HepG2 (cell line): ENCODE data around the gene MRPL20. TPM values are rescaled to one million over a fixed set of nuclear protein-coding genes. Genes with fewer than 3 reads are reported as not detected.
A peak's percentile ranks its signal among the peaks of the same experiment; 100 is the strongest.

ENCODE experiments used
- ATAC-seq: fragments of 200-7000 bp; cut with Tn5 transposase; 3 replicates; pipeline ENCODE4 v1.9.1; 2020; ENCODE audit warnings: mild to moderate bottlenecking, moderate library complexity
- BruUV-seq: library from RNA; stranded (reverse); fragments of 400-500 nt; replicated peaks from 2 replicates; lab custom pipeline; 2021; lab: Mats Ljungman, UMichigan
- CTCF ChIA-PET: fragments of 300-600 bp; formaldehyde crosslinking; extraction: SDS; loops from one replicate; lab custom pipeline; 2021; ENCODE audit warnings: low total read pairs, inconsistent platforms, low intra/inter-chr PET ratio; lab: Yijun Ruan, JAX
- POLR2A ChIA-PET: fragments of 350-600 bp; sonication (Branson Sonifier 250); formaldehyde crosslinking; loops from one replicate; lab custom pipeline; 2020; ENCODE audit warnings: antibody characterized with exemption, inconsistent platforms; lab: Yijun Ruan, JAX
- DNase-seq: peaks from one replicate; pipeline ENCODE4 v3.0.0-alpha.2; 2015; ENCODE audit warnings: low spot score
- FAIRE-seq: peaks from 3 replicates; lab custom pipeline; 2011; peaks lifted over from hg19 to GRCh38; lab: Jason Lieb, UNC
- H2AFZ ChIP-seq: one replicate; pipeline ENCODE4 v1.6.1; 2011; ENCODE audit warnings: low read length, inconsistent platforms
- H3K27ac ChIP-seq: fragments of 300-600 bp; 3 replicates; pipeline ENCODE4 v1.8.0; 2011; ENCODE audit warnings: mixed run types, mild to moderate bottlenecking, mixed read lengths, low read length, inconsistent platforms; ENCODE audit not compliant: insufficient read depth; ENCODE audit errors: extremely low read length
- H3K27me3 ChIP-seq, 2 experiments: fragments of 200-600 bp in 1 of 2; 2 replicates in 1 of 2; 3 replicates in 1 of 2; pipeline versions ENCODE4 v1.6.0 to v1.8.0; 2011; ENCODE audit warnings: low read length in 2 of 2, mild to moderate bottlenecking in 2 of 2, moderate library complexity in 2 of 2, inconsistent platforms in 1 of 2; ENCODE audit not compliant: insufficient read depth in 2 of 2, control insufficient read depth in 1 of 2
- H3K36me3 ChIP-seq, 2 experiments: fragments of 200-600 bp in 1 of 2; replicated peaks in 1 of 2; 2 replicates in 1 of 2; 3 replicates in 1 of 2; pipeline versions ENCODE4 v1.5.1 to v1.8.0; 2011; ENCODE audit warnings: low read length in 2 of 2, inconsistent platforms in 1 of 2; ENCODE audit not compliant: insufficient read depth in 2 of 2, control insufficient read depth in 1 of 2
- H3K4me1 ChIP-seq: 2 replicates; pipeline ENCODE4 v1.5.1; 2012; ENCODE audit warnings: low read length, inconsistent platforms; ENCODE audit not compliant: insufficient read depth
- H3K4me2 ChIP-seq: 2 replicates; pipeline ENCODE4 v1.6.0; 2011; ENCODE audit warnings: low read depth, low read length, inconsistent platforms
- H3K4me3 ChIP-seq, 3 experiments: fragments of 200-600 bp in 1 of 3; sonication (generic), shearing (Covaris generic) in 1 of 3; replicated peaks in 1 of 3; 2 replicates each; pipeline ENCODE4 v1.5.1; 2011 to 2016; ENCODE audit warnings: low read length in 3 of 3, inconsistent platforms in 2 of 3, low read depth in 2 of 3, mild to moderate bottlenecking in 2 of 3, control low read depth in 1 of 3, mixed read lengths in 1 of 3; ENCODE audit not compliant: insufficient read depth in 1 of 3
- H3K79me2 ChIP-seq: one replicate; pipeline ENCODE4 v1.6.1; 2011; ENCODE audit warnings: low read length, inconsistent platforms; ENCODE audit not compliant: insufficient read depth
- H3K9ac ChIP-seq: 2 replicates; pipeline ENCODE4 v1.6.0; 2011; ENCODE audit warnings: mild to moderate bottlenecking, low read depth, low read length, inconsistent platforms; ENCODE audit not compliant: insufficient read depth
- H3K9me3 ChIP-seq: 2 replicates; pipeline ENCODE4 v1.5.1; 2012; ENCODE audit warnings: mild to moderate bottlenecking, low read length
- H4K20me1 ChIP-seq: 2 replicates; pipeline ENCODE4 v1.6.0; 2011; ENCODE audit warnings: inconsistent platforms, mild to moderate bottlenecking, low read length, moderate library complexity; ENCODE audit not compliant: insufficient read depth
- AGO2 ChIP-seq: fragments of 200-400 bp; formaldehyde crosslinking; optimal IDR thresholded peaks from 2 replicates; pipeline ENCODE3; 2017; ENCODE audit warnings: mild to moderate bottlenecking, low read depth, low read length, moderate library complexity
- DZIP1 ChIP-seq: sonication (generic); formaldehyde crosslinking; IDR thresholded peaks from 2 replicates; pipeline ENCODE4 v1.5.0; 2020; ENCODE audit warnings: mild to moderate bottlenecking, missing genetic modification reagents
- GATAD1 ChIP-seq: IDR thresholded peaks from 2 replicates; pipeline ENCODE4 v1.6.1; 2016; ENCODE audit warnings: missing genetic modification reagents, missing compliant biosample characterization
- NFYC ChIP-seq: IDR thresholded peaks from 2 replicates; pipeline ENCODE4 v1.6.1; 2016; ENCODE audit warnings: missing genetic modification reagents, missing compliant biosample characterization
- RBFOX2 ChIP-seq: fragments of 200-400 bp; formaldehyde crosslinking; IDR thresholded peaks from 2 replicates; pipeline ENCODE4 v1.6.1; 2017; ENCODE audit warnings: low read depth, mild to moderate bottlenecking, low read length
- SRF ChIP-seq: IDR thresholded peaks from 2 replicates; pipeline ENCODE4 v1.6.1; 2011; ENCODE audit warnings: mild to moderate bottlenecking, low read depth, low read length, moderate library complexity
- ZNF280B ChIP-seq: sonication (generic); formaldehyde crosslinking; IDR thresholded peaks from 2 replicates; pipeline ENCODE4 v1.5.0; 2020; ENCODE audit warnings: missing genetic modification reagents, mild to moderate bottlenecking, borderline replicate concordance
- ZNF337 ChIP-seq: sonication (generic); formaldehyde crosslinking; IDR thresholded peaks from 2 replicates; pipeline ENCODE4 v1.5.1; 2020; ENCODE audit warnings: missing genetic modification reagents, low read depth, mild to moderate bottlenecking, borderline replicate concordance
- ZNF431 ChIP-seq: sonication (generic); formaldehyde crosslinking; IDR thresholded peaks from 2 replicates; pipeline ENCODE4 v1.9.0; 2022; ENCODE audit warnings: missing genetic modification reagents, low read depth, mild to moderate bottlenecking, borderline replicate concordance
- WGBS: methylation state at CpG from one replicate; pipeline ENCODE4 v1.1.6; 2017; ENCODE audit warnings: low lambda C conversion rate; 5-methylcytosine and 5-hydroxymethylcytosine counted together
- in situ Hi-C: cut with HindIII; loops from 2 replicates; pipeline ENCODE4 v1.10.0; 2017; ENCODE audit warnings: low pct_unique_long_range_greater_than_20kb; ENCODE audit not compliant: extremely low pct_ligation_motif_present
- intact Hi-C: fragments of 100-400 bp; cut with micrococcal nuclease; formaldehyde crosslinking; loops from one replicate; pipeline ENCODE4 v1.10.0; 2022; ENCODE audit not compliant: unreplicated experiment
- polyA plus RNA-seq, 8 experiments: library from polyadenylated mRNA; depleted of rRNA in 3 of 8; stranded (reverse) in 7 of 8; unstranded in 1 of 8; fragments of >200 nt; fragmentation: Illumina TruSeq in 4 of 8; extraction: Trizol in 4 of 8; gene quantifications; 2 replicates each; pipeline versions ENCODE4 v1.2.1 to v1.2.3, GENCODE V29; 2011 to 2016; ENCODE audit warnings: low read depth in 4 of 8, missing spikeins in 1 of 8, mixed read lengths in 1 of 8; ENCODE audit not compliant: insufficient read depth in 1 of 8
- total RNA-seq, 5 experiments: library from RNA; depleted of rRNA; stranded (reverse); fragments of >200 nt; fragmentation: Illumina TruSeq; extraction: Trizol; gene quantifications; 2 replicates each; pipeline ENCODE4 v1.2.3, GENCODE V29; 2016; ENCODE audit warnings: low read depth in 1 of 5

MRPL20 gene
- total and polyA plus RNA-seq, 2 of the 13 experiments (the other 11 are each of a cell fraction or from before 2014, with no cell fraction given), result 59.2 to 127 TPM

- no TSS peak for BruUV-seq
- Histone ChIP-seq H3K27me3 (no peaks in the 10 kb centered on the region), H4K20me1 (no peaks in the 10 kb centered on the region), H3K4me1 (peaks cover 56% of the 10 kb centered on the region), H3K9me3 (no peaks in the 10 kb centered on the region), H3K4me3 (no peak overlapping the region), H3K9ac (no peak overlapping the region), H3K79me2 (peaks cover 27% of the 10 kb centered on the region), H3K4me2 (no peak overlapping the region), H3K27ac (no peak overlapping the region), H3K36me3 (peaks cover 0 to 2% of the 10 kb centered on the region in 2 experiments; a peak in 1 of 5 replicates), H2AFZ (no peak overlapping the region)
- in situ Hi-C loops (loop anchor here (5.0 kb wide), 1 partner anchor 37 kb away; no protein-coding TSS in a partner anchor), intact Hi-C loops (loop anchor here (5.0 kb wide), 1 partner anchor 32 kb away; the partner anchor contains the start of gene MRPL20)
- ATAC-seq (no peak), DNase-seq (no peak), FAIRE-seq (no peak)
- CTCF ChIA-PET, result no interaction called here
- 98% methylated on average over 74 of the region's 82 CpGs for WGBS
- POLR2A ChIA-PET, result interaction anchor here (1.0 to 5.4 kb wide), 5 partner anchors 8 to 65 kb away, joined by 3 to 76 read pairs (median 15); partner anchors contain the start of genes ANKRD65, AURKAIP1 and MRPL20
- no peak for TF ChIP-seq SRF
- peak; percentile 19 for TF ChIP-seq AGO2
- peak; percentile 66; the same call in 1 of the 2 replicates for TF ChIP-seq RBFOX2
These were observed 32.6 kb upstream of the MRPL20 start for GRCh38 chr1:1439546-1440261.

- Histone ChIP-seq H3K4me3 (peak overlapping the region in 1 of 3 experiments; percentile 88; a peak in 2 of 6 replicates), H3K9me3 (no peaks in the 10 kb centered on the region), H2AFZ (no peak overlapping the region), H3K27ac (peak overlapping the region; percentile 54), H3K27me3 (no peaks in the 10 kb centered on the region), H3K9ac (peak overlapping the region; percentile 39; the same call in 1 of the 2 replicates), H3K36me3 (peaks cover 0 to 2% of the 10 kb centered on the region in 2 experiments; a peak in 1 of 5 replicates), H4K20me1 (no peaks in the 10 kb centered on the region), H3K4me1 (peaks cover 51% of the 10 kb centered on the region), H3K4me2 (peak overlapping the region; percentile 94), H3K79me2 (peaks cover 31% of the 10 kb centered on the region)
- TF ChIP-seq ZNF431 (CRISPR knock-in tag) (no peak), GATAD1 (no peak), NFYC (CRISPR knock-in tag) (no peak), ZNF337 (no peak), DZIP1 (CRISPR knock-in tag) (no peak), RBFOX2 (peak; percentile 78), ZNF280B (CRISPR knock-in tag) (0 out of 2 replicates have a peak, but pooled peaks have one; percentile 55), AGO2 (peak; percentile 95)
- ChIA-PET POLR2A (interaction anchor here (0.5 to 11.0 kb wide), 10 partner anchors 9 to 67 kb away, joined by 3 to 355 read pairs (median 8); partner anchors contain the start of genes ANKRD65, AURKAIP1, CCNL2 and MRPL20), CTCF (interaction anchor here (1.1 kb wide), 1 partner anchor 21 kb away, joined by 3 read pairs; no protein-coding TSS in a partner anchor)
- WGBS, result 76% methylated on average over 12 of the region's 45 CpGs
- intact Hi-C loops, result no loop called here
- ATAC-seq (no peak), FAIRE-seq (no peak), DNase-seq (no peak)
- BruUV-seq, result no TSS peak
- in situ Hi-C loops, result loop anchor here (5.0 kb wide), 1 partner anchor 36 kb away; no protein-coding TSS in a partner anchor
These were observed 31.7 kb upstream of the MRPL20 start for GRCh38 chr1:1438531-1439381.
